Stimulated activated CD8-positive, alpha-beta memory T cell treated with anti-CD3 and anti-CD28 coated beads, Interleukin-4, amount 100 ng/mL, for 4 hours (primary cell): ENCODE data around the gene ZNF628.

ENCODE experiments used
- DNase-seq, 2 donors: peaks; one replicate each; pipeline ENCODE4 v3.0.0-alpha.2; 2020; ENCODE audit warnings: low read depth in 2 of 2, low spot score in 1 of 2

ZNF628 gene

GRCh38 chr19:55483706-55484592 is 7.5 kb downstream of the ZNF628 start:
- no peak for DNase-seq

DNA sequence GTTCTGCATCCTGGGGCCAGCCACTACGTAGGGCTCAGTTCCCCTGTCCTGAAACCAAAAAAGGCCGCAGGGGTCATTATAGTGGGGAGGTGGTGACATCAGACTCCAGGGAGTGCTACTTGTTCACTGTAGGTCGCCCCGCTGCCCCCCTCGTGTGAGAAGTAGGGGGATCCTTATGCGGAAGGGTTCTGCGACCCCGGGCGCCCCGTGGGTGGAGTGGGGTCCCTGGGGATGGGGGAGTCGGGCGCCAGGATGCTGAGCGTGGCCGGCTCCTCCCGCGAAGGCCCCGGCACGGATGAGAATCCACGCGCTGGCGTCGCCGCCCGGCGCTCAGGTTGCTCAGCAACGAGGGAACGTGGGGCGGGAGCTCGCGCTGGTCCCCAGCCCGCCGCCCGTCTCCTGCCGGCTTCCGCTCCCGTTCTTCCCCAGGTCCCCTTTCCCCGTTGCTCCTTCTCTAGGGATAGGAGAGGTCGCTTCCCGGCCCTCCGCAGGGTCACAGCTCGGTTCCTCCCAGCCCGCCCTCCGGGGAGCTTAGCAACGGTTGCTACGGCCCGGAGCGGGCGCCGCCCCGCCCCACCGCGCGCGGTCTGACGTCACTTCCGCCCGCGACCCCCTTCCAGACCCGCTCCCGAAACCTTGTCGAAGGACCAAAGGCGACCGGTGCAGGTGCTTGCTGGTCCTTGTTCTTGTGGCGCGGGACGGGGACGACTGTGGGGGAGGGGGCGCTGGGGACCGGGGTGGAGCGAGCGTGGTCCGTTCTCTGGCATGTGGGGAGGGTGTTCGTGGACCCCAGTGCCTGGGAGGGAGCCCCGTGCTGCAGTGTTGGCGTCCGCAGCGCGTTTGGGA is 8.4 kb downstream of the ZNF628 start, which contains the start of gene NAT14:
NAT14 (plus strand) TSS at position 596 of the 846 bp plus-strand sequence. CDS start 521 bp downstream, outside the sequence.
- DNase-seq, result peak; percentile 19 to 25

- DNase-seq, result no peak
These were observed 9.1 kb downstream of the ZNF628 start for GRCh38 chr19:55485439-55486011.

GRCh38 chr19:55486043-55486970 is 9.9 kb downstream of the ZNF628 start:
- DNase-seq, result no peak

DNA sequence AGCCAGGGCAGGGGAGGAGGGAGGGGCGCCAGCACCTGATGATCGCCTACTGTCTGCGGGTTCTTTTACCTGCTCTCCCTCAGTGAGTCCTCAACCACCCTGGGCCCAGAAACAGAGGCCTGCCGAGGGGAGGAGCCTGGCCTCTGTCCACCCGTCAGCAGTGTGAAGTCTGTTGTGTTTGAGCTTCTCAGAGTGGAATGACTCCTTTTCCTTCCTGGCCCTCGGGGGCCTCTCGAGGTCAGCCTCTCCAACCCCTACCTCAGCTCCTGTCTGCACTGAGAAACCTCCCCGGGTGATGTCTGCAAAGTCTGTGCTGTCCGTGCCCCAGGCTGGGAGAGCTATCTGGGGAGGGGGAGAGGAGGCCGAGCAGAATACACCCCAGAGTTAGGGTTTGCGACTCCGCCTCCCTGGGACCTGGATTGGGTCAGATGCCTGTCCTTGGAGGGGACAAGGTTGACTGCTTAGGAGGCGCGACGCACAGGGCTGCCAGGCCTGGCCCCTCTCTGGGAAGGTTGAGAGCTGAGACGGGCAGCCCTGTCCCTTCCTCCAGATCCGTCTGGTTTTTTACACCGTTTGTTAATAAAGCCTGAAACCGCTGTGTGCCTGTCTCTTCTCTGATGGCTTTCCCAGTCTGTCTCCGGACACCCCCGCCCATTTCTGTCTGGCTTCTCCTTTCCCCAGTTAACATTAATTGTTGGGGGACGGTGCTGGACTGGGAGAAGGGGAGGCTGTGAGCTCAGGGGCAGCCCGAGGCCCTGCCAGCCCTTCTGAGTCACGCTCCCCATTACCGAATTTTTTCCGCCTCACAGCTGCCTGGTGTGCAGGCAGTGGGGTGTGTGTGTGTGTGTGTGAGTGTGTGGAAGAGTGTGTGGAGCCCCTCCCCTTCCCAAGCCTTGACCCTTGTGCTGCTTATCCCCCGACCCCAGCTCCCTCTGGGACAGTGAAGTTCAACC is 10.8 kb downstream of the ZNF628 start:
- peak; percentile 21 to 27 for DNase-seq

DNA sequence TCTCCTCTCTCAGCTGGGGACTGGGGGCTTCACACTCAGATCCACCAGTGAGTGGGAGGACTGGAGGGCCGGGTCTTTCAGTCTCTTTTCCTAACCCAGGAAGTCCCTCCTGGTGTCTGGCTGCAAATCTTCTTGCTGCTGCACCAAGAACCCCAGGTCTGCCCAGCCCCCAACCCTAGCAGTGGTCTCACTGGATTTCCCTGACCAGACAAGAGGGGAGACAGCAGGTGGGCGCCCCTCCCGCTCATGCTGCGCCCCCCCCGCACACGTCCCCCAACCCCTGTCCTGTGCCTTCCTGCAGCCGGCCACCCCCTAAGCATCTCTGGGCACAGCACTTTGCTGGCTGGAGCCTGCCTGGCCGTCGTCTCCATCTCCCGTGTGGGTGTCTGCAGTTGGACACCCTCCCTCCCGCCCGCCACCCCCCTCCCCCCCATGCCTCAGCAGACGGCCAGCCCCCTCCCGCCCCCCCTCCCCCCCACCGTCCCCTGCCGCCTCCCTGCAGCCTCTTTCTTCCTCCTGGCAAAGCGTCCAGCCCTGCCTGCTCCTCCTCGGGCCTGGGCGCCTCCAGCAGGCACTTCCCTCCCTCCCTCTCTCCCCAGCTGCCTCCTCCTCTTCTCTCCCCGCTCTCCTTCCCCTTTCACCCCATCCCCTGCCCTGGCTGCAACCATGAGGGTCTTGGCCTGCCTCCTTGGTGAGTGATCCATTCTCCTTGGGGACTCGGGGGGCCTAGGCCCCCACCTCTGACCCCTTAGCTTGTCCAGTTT is 11.7 kb downstream of the ZNF628 start, which contains the start of gene SSC5D:
SSC5D (plus strand) TSS at position 513 of the 764 bp plus-strand sequence; CDS start at position 667, 154 bp downstream.
- DNase-seq, result no peak

GRCh38 chr19:55488986-55489710 is 12.7 kb downstream of the ZNF628 start:
- no peak for DNase-seq

- DNase-seq, result no peak
These were observed 13.5 kb downstream of the ZNF628 start for GRCh38 chr19:55489711-55490477.

GRCh38 chr19:55490478-55491432 is 14.3 kb downstream of the ZNF628 start:
- DNase-seq, result no peak

GRCh38 chr19:55491546-55492360 is 15.3 kb downstream of the ZNF628 start:
- no peak for DNase-seq

GRCh38 chr19:55492362-55492944 is 16.0 kb downstream of the ZNF628 start:
- no peak for DNase-seq

DNA sequence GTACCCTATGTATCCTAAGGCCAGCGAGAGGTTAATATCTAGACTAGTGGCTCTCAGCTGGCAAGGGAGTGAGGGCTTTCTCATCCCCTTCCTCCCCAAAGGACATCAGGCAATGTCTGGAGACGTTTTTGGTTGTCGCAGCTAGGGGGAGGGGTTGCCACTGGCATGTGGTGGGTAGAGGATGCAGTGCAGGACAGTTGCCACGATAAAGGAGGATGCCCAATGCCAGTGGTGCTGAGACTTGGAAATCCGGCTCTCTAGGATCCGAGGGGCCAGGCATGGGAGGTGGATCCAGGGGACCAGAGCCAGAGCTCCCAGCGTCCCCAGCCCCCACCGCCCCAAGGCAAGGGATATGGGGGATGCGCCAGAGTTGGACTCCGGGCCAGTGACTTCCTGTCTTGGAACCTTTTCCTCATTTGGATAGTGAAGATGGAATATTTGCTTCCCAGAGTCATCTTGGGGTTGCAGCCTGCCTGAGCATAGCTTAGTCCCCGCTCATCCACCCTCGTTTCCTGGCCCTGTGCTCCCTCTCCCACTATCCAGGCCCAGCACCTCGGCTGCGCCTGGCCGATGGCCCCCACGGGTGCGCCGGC is 16.7 kb downstream of the ZNF628 start:
- DNase-seq, result no peak

DNA sequence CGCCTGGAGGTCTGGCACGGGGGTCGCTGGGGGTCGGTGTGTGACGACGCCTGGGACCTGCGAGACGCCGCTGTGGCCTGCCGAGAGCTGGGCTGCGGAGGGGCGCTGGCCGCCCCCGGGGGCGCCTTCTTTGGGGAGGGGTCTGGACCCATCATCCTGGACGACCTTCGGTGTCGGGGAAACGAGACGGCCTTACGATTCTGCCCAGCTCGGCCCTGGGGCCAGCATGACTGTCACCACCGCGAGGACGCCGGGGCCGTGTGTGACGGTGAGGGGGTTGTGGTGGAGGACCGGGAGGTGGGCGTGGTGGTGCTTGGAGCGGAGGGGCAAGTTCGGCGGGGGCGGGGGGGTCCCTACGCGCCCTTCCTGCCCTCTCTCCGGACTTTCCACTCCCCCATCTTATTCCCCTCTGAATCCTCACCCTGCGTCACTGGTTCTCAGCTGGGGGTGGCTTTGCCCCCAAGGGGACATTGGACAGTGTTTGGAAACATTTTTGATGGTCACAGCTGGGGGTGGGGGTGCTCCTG is 17.3 kb downstream of the ZNF628 start:
- no peak for DNase-seq

DNA sequence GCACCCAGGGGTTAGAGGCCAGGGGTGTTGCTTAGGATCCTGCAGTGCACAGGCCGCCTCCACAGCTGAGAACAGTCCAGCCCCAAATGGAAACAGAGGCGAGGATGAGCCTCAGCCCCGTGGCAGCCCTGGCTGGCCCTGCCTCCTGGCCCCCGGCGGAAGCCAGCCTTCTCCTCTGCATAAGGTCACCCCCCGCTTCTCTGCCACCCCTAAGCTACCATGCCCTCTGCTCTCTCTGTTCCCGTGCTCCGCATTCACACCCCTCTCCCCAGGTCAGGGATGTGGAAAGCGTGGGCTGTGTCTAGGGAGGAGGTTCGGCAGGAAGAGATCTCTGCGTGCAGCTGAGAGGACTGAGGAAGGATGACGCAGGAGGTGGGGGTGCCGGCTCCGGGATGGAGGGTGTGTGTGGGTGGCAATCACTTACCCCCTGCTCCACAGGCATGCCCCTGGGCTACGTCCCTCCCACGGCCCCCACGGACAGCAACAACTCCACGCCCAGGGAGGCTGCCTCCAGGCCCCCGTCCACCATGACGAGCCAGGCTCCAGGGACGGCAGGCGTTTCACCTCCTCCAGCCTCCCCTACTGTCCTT is 17.9 kb downstream of the ZNF628 start:
- no peak for DNase-seq
